HCT116 (cell line): ENCODE measurements around the gene GK2. TPM values are rescaled to one million over a fixed set of nuclear protein-coding genes. Genes with fewer than 3 reads are reported as not detected.

Experiments used
- ATAC-seq: fragments of 200-7000 bp; cut with Tn5 transposase; 2 replicates; pipeline ENCODE4 v1.9.1; 2020; ENCODE audit warnings: mild to moderate bottlenecking, moderate library complexity
- BruUV-seq: library from RNA; stranded (reverse); fragments of 400-500 nt; replicated peaks from 2 replicates; lab custom pipeline; 2021; lab: Mats Ljungman, UMichigan
- CTCF ChIA-PET: fragments of 300-600 bp; sonication (Branson Sonifier 250); formaldehyde crosslinking; loops from one replicate; lab custom pipeline; 2021; ENCODE audit warnings: antibody characterized with exemption; lab: Charles Lee
- POLR2A ChIA-PET: fragments of 300-600, 350-600 bp; sonication (Branson Sonifier 250); formaldehyde crosslinking; loops from one replicate; lab custom pipeline; 2021; ENCODE audit warnings: antibody characterized with exemption; lab: Charles Lee
- RAD21 ChIA-PET, 2 experiments: fragments of 300-600 bp; sonication (Branson Sonifier 250); formaldehyde crosslinking; loops; one replicate each; lab custom pipeline; 2023; ENCODE audit warnings: low total read pairs in 2 of 2; ENCODE audit not compliant: uncharacterized antibody in 2 of 2, unreplicated experiment in 2 of 2, low non-redundant PET in 1 of 2; lab: Charles Lee
- DNase-seq: peaks from one replicate; pipeline ENCODE4 v3.0.0-alpha.2; 2010; ENCODE audit warnings: low read depth, low spot score
- H2AFZ ChIP-seq: fragments of 200-600 bp; shearing (Covaris generic), sonication (generic); 2 replicates; pipeline ENCODE4 v1.6.1; 2017; ENCODE audit warnings: low read depth, mixed run types, mixed read lengths, antibody characterized with exemption, low read length; ENCODE audit not compliant: poor library complexity, severe bottlenecking
- H3K27ac ChIP-seq: 2 replicates; pipeline ENCODE4 v1.5.1; 2012; ENCODE audit warnings: low read depth, low read length
- H3K27me3 ChIP-seq: fragments of 200-600 bp; sonication (generic); 2 replicates; pipeline ENCODE4 v1.6.1; 2016; ENCODE audit warnings: mixed run types, low read length, mixed read lengths; ENCODE audit not compliant: insufficient read depth
- H3K36me3 ChIP-seq, 2 experiments: fragments of 200-500 bp in 1 of 2; fragments of 200-600 bp in 1 of 2; sonication (Bioruptor generic) in 1 of 2; sonication (generic) in 1 of 2; 2 replicates each; pipeline versions ENCODE4 v1.5.1 to v1.6.1; 2014 to 2016; ENCODE audit warnings: low read length in 2 of 2, inconsistent platforms in 1 of 2, mixed read lengths in 1 of 2, mixed run types in 1 of 2; ENCODE audit not compliant: insufficient read depth in 2 of 2, control insufficient read depth in 1 of 2
- H3K4me1 ChIP-seq, 2 experiments: fragments of 200-600 bp in 1 of 2; sonication (generic) in 1 of 2; 2 replicates each; pipeline versions ENCODE4 v1.5.1 to v1.6.1; 2012 to 2017; ENCODE audit warnings: low read length in 2 of 2, inconsistent platforms in 1 of 2, mild to moderate bottlenecking in 1 of 2, mixed read lengths in 1 of 2, mixed run types in 1 of 2, moderate library complexity in 1 of 2; ENCODE audit not compliant: insufficient read depth in 2 of 2, control insufficient read depth in 1 of 2
- H3K4me2 ChIP-seq: fragments of 200-600 bp; sonication (generic); 2 replicates; pipeline ENCODE4 v1.6.1; 2017; ENCODE audit warnings: mixed run types, low read length, mixed read lengths
- H3K4me3 ChIP-seq, 2 experiments: fragments of 200-600 bp in 1 of 2; sonication (generic) in 1 of 2; replicated peaks in 1 of 2; 2 replicates each; pipeline ENCODE4 v1.5.1; 2011 to 2016; ENCODE audit warnings: low read length in 2 of 2, control low read depth in 1 of 2, low read depth in 1 of 2, mild to moderate bottlenecking in 1 of 2, mixed read lengths in 1 of 2, mixed run types in 1 of 2
- H3K79me2 ChIP-seq: fragments of 200-600 bp; sonication (generic); 2 replicates; pipeline ENCODE4 v1.6.1; 2017; ENCODE audit warnings: mild to moderate bottlenecking, mixed run types, low read length, moderate library complexity, mixed read lengths; ENCODE audit not compliant: insufficient read depth
- H3K9ac ChIP-seq: fragments of 200-600 bp; sonication (generic); 2 replicates; pipeline ENCODE4 v1.6.1; 2016; ENCODE audit warnings: low read length, mixed read lengths
- H3K9me2 ChIP-seq: fragments of 200-600 bp; sonication (generic), shearing (Covaris generic); 2 replicates; pipeline ENCODE4 v1.6.1; 2017; ENCODE audit warnings: mixed run types, mild to moderate bottlenecking, moderate library complexity; ENCODE audit not compliant: insufficient read depth
- H3K9me3 ChIP-seq, 2 experiments: fragments of 200-500 bp in 1 of 2; fragments of 200-600 bp in 1 of 2; sonication (Bioruptor generic) in 1 of 2; sonication (generic) in 1 of 2; 2 replicates each; pipeline ENCODE4 v1.6.1; 2014 to 2017; ENCODE audit warnings: low read length in 2 of 2, mixed read lengths in 2 of 2, inconsistent platforms in 1 of 2, low read depth in 1 of 2, mild to moderate bottlenecking in 1 of 2, mixed run types in 1 of 2, moderate library complexity in 1 of 2; ENCODE audit not compliant: control insufficient read depth in 1 of 2, insufficient read depth in 1 of 2
- H4K20me1 ChIP-seq: fragments of 200-600 bp; sonication (generic), shearing (Covaris generic); 2 replicates; pipeline ENCODE4 v1.6.1; 2017; ENCODE audit warnings: mixed run types, mild to moderate bottlenecking, moderate library complexity; ENCODE audit not compliant: insufficient read depth
- CBX3 ChIP-seq: IDR thresholded peaks from 2 replicates; pipeline ENCODE4 v1.6.1; 2012; ENCODE audit warnings: low read depth
- CEBPB ChIP-seq: IDR thresholded peaks from 2 replicates; pipeline ENCODE4 v1.6.1; 2012; ENCODE audit warnings: low read depth
- EGR1 ChIP-seq: IDR thresholded peaks from 2 replicates; pipeline ENCODE4 v1.6.1; 2012; ENCODE audit warnings: low read depth
- ELF1 ChIP-seq: IDR thresholded peaks from 2 replicates; pipeline ENCODE4 v1.6.1; 2012; ENCODE audit warnings: low read depth, borderline replicate concordance
- MAX ChIP-seq: IDR thresholded peaks from 2 replicates; pipeline ENCODE4 v1.6.1; 2012
- POLR2AphosphoS5 ChIP-seq: IDR thresholded peaks from 2 replicates; pipeline ENCODE4 v1.6.1; 2011; ENCODE audit warnings: mild to moderate bottlenecking, low read depth, low read length, moderate library complexity
- RAD21 ChIP-seq: IDR thresholded peaks from 2 replicates; pipeline ENCODE4 v1.6.1; 2012; ENCODE audit warnings: low read depth, mild to moderate bottlenecking
- SIN3A ChIP-seq: IDR thresholded peaks from 2 replicates; pipeline ENCODE4 v1.6.1; 2012; ENCODE audit warnings: low read depth
- TCF7L2 ChIP-seq: IDR thresholded peaks from 2 replicates; pipeline ENCODE4 v1.7.0; 2011; ENCODE audit warnings: borderline replicate concordance, inconsistent platforms; ENCODE audit not compliant: insufficient read depth, insufficient read length; ENCODE audit errors: extremely low read depth
- YY1 ChIP-seq: IDR thresholded peaks from 2 replicates; pipeline ENCODE4 v1.6.1; 2011; ENCODE audit warnings: low read length, low read depth, moderate library complexity, mild to moderate bottlenecking; ENCODE audit not compliant: insufficient replicate concordance; ENCODE audit errors: extremely low read depth
- ZFX ChIP-seq: fragments of 450-650 bp; IDR thresholded peaks from 2 replicates; pipeline ENCODE4 v1.6.1; 2017
- ZNF274 ChIP-seq: fragments of 200-500 bp; sonication (Bioruptor generic); IDR thresholded peaks from 2 replicates; pipeline ENCODE4 v1.6.1; 2014; ENCODE audit warnings: mild to moderate bottlenecking, low read depth, low read length, inconsistent platforms
- intact Hi-C: fragments of 100-400 bp; cut with micrococcal nuclease; formaldehyde crosslinking; loops from 2 replicates; pipeline ENCODE4 v1.10.0; 2022
- total RNA-seq: library from RNA; stranded (reverse); gene quantifications from one replicate; pipeline ENCODE4 v1.2.1, GENCODE V29; 2021; ENCODE audit not compliant: unreplicated experiment

Gene GK2
- total RNA-seq, 1 experiment from 2014 or later: not detected

GRCh38 chr4:79454656-79455055, 46.6 kb upstream of the GK2 start:
- Histone ChIP-seq H3K4me1 (no peaks in the 10 kb centered on the region), H3K4me3 (no peak overlapping the region), H2AFZ (no peak overlapping the region), H3K27me3 (peaks cover 20% of the 10 kb centered on the region), H3K36me3 (no peaks in the 10 kb centered on the region), H4K20me1 (no peaks in the 10 kb centered on the region), H3K9me2 (no peaks in the 10 kb centered on the region), H3K9me3 (no peaks in the 10 kb centered on the region), H3K27ac (no peak overlapping the region), H3K9ac (no peak overlapping the region), H3K79me2 (no peaks in the 10 kb centered on the region), H3K4me2 (no peak overlapping the region)
- ChIA-PET RAD21 (no interaction called here), CTCF (no interaction called here), POLR2A (no interaction called here)
- intact Hi-C loops: no loop called here
- TF ChIP-seq CEBPB (no peak), TCF7L2 (no peak), ZNF274 (no peak), POLR2AphosphoS5 (no peak), RAD21 (no peak), MAX (no peak), SIN3A (no peak), ZFX (no peak), EGR1 (no peak), CBX3 (no peak), YY1 (no peak)
- ATAC-seq (no peak), DNase-seq (no peak)
- no TSS peak for BruUV-seq

DNA sequence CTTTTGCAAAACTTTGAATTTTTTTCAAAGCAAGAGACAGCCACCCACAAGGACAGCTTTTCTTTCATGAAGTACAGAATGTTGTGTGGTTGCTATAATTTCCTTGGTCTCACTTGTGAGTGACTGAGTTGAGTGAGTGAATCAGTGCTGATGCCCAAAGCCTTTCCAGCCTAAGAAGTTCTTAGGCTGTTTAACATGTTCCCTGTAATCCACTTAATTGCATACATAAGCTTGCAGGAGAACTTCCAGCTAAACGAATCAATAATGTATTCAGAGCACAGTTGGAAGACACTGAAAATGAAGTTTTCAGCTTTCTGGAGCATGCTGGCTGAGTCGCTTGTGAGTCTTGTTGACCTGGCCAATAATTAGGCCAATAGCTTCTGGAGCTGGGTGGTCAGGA, 42.0 kb upstream of the GK2 start:
- 0 out of 2 replicates have a peak, but pooled peaks cover 9% of the 10 kb centered on the region for H3K27me3 ChIP-seq
- ATAC-seq: no peak
- no TSS peak for BruUV-seq
- no peak overlapping the region for H3K9ac ChIP-seq
- H3K9me3 ChIP-seq: no peaks in the 10 kb centered on the region
- RAD21 ChIA-PET: no interaction called here
- no peak overlapping the region for H2AFZ ChIP-seq
- intact Hi-C loops: no loop called here
- H3K27ac ChIP-seq: no peak overlapping the region
- CTCF ChIA-PET: no interaction called here
- POLR2A ChIA-PET: no interaction called here
- no peaks in the 10 kb centered on the region for H3K36me3 ChIP-seq
- TF ChIP-seq CBX3 (no peak), ELF1 (no peak)
- H3K9me2 ChIP-seq: no peaks in the 10 kb centered on the region
- no peak for DNase-seq
- no peaks in the 10 kb centered on the region for H3K79me2 ChIP-seq
- H3K4me1 ChIP-seq: no peaks in the 10 kb centered on the region
- H3K4me3 ChIP-seq: no peak overlapping the region
- no peak overlapping the region for H3K4me2 ChIP-seq
- H4K20me1 ChIP-seq: no peaks in the 10 kb centered on the region
